ENCODE data around the gene TECPR1.

- no peak for TF ChIP-seq CTCF (conservative IDR thresholded peaks at IDR 0.05; ENCODE audit: low read depth, low read length)
- no peak for TF ChIP-seq POLR2A (IDR thresholded peaks at IDR 0.05; ENCODE audit: low read depth, low read length)
- no peak for TF ChIP-seq RFX5 (IDR thresholded peaks at IDR 0.05; ENCODE audit: low read depth, low read length)
- TF ChIP-seq RCOR1 (IDR thresholded peaks at IDR 0.05; ENCODE audit: insufficient replicate concordance, low read length), result no peak
- TF ChIP-seq CEBPB (IDR thresholded peaks at IDR 0.05; ENCODE audit: low read depth, low read length), result no peak
- TF ChIP-seq MXI1 (IDR thresholded peaks at IDR 0.05; ENCODE audit: borderline replicate concordance, low read depth, low read length), result no peak
- no peak for TF ChIP-seq ELK1 (IDR thresholded peaks at IDR 0.05; ENCODE audit: borderline replicate concordance, low read depth, low read length)
Observed at GRCh38 chr7:98242342-98242741, 9.7 kb downstream of the TECPR1 start.

All from IMR-90 (cell line).